DMS 273 (cell line): ENCODE data around the gene PDE4D.
A peak's percentile ranks its signal among the peaks of the same experiment; 100 is the strongest.
"Not testable (repeated sequence)": the region's sequence is repeated elsewhere in the genome, so short reads cannot be mapped to it uniquely, and the experiment has no call there.

ENCODE experiments used
- DNase-seq: peaks from one replicate; lab custom pipeline; 2025; ENCODE audit not compliant: unreplicated experiment; lab: John Stamatoyannopoulos, UW

The PDE4D gene

GRCh38 chr5:59439303-59439702 lies 454.2 kb downstream of the PDE4D start:
- DNase-seq, result no peak

- no peak for DNase-seq
Measured at GRCh38 chr5:59437176-59437575, 456.4 kb downstream of the PDE4D start.

GRCh38 chr5:59436364-59437148 lies 457.0 kb downstream of the PDE4D start:
- no peak for DNase-seq

GRCh38 chr5:59433174-59433573 lies 460.4 kb downstream of the PDE4D start:
- no peak for DNase-seq

GRCh38 chr5:59430066-59430685 lies 463.4 kb downstream of the PDE4D start:
- no peak for DNase-seq

GRCh38 chr5:59428391-59428790 lies 465.1 kb downstream of the PDE4D start:
- DNase-seq, result no peak

- no peak for DNase-seq
Measured at GRCh38 chr5:59424515-59424914, 469.0 kb downstream of the PDE4D start.

- DNase-seq, result no peak
Measured at GRCh38 chr5:59423021-59423420, 470.5 kb downstream of the PDE4D start.

- DNase-seq, result no peak
Measured at GRCh38 chr5:59421986-59422941, 471.3 kb downstream of the PDE4D start.

- DNase-seq, result no peak
Measured at GRCh38 chr5:59420596-59420995, 472.9 kb downstream of the PDE4D start.

- DNase-seq, result peak; percentile 27
Measured at GRCh38 chr5:59418808-59419207, 474.7 kb downstream of the PDE4D start.

GRCh38 chr5:59416451-59416850 lies 477.1 kb downstream of the PDE4D start:
- no peak for DNase-seq

GRCh38 chr5:59416026-59416425 lies 477.5 kb downstream of the PDE4D start:
- DNase-seq, result no peak

- no peak for DNase-seq
Measured at GRCh38 chr5:59412428-59412827, 481.1 kb downstream of the PDE4D start.

- not testable (repeated sequence) for DNase-seq
Measured at GRCh38 chr5:59408997-59409396, 484.5 kb downstream of the PDE4D start.

- DNase-seq, result no peak
Measured at GRCh38 chr5:59407967-59408366, 485.6 kb downstream of the PDE4D start.

GRCh38 chr5:59401637-59402036 lies 491.9 kb downstream of the PDE4D start:
- DNase-seq, result no peak

- not testable (repeated sequence) for DNase-seq
Measured at GRCh38 chr5:59394956-59395355, 498.6 kb downstream of the PDE4D start.

GRCh38 chr5:59393585-59394420 lies 499.7 kb downstream of the PDE4D start:
- peak; percentile 24 for DNase-seq

- peak; percentile 19 for DNase-seq
Measured at GRCh38 chr5:59391576-59391975, 501.9 kb downstream of the PDE4D start.

- no peak for DNase-seq
Measured at GRCh38 chr5:59390989-59391388, 502.5 kb downstream of the PDE4D start.
